CD8-positive, alpha-beta memory T cell (primary cell): ENCODE data around the gene CD3G. TPM values are rescaled to one million over a fixed set of nuclear protein-coding genes. Genes with fewer than 3 reads are reported as not detected.
"Not testable (repeated sequence)": the region's sequence is repeated elsewhere in the genome, so short reads cannot be mapped to it uniquely, and the experiment has no call there.

Experiments used
- CTCF ChIA-PET: fragments of 350-600 bp; sonication (Branson Sonifier 250); formaldehyde crosslinking; loops from one replicate; lab custom pipeline; 2021; ENCODE audit warnings: antibody characterized with exemption; lab: Charles Lee
- POLR2A ChIA-PET: fragments of 350-600 bp; sonication (Branson Sonifier 250); formaldehyde crosslinking; loops from one replicate; lab custom pipeline; 2021; ENCODE audit warnings: antibody characterized with exemption; lab: Charles Lee
- DNase-seq, 5 donors: peaks; one replicate each; pipeline versions ENCODE4 v3.0.0 to v3.0.0-alpha.2; 2020 to 2022; ENCODE audit warnings: mixed read lengths in 1 of 5
- H3K27ac ChIP-seq: one replicate; pipeline ENCODE4 v1.7.0; 2013; ENCODE audit warnings: low read depth, mild to moderate bottlenecking, low read length, moderate library complexity
- H3K27me3 ChIP-seq: 2 replicates; pipeline ENCODE4 v1.7.0; 2013; ENCODE audit warnings: low read length, mild to moderate bottlenecking; ENCODE audit not compliant: insufficient read depth, poor library complexity, severe bottlenecking
- H3K36me3 ChIP-seq: 2 replicates; pipeline ENCODE4 v1.7.0; 2013; ENCODE audit warnings: mild to moderate bottlenecking, low read length, moderate library complexity; ENCODE audit not compliant: insufficient read depth
- H3K4me1 ChIP-seq: 2 replicates; pipeline ENCODE4 v1.7.0; 2013; ENCODE audit warnings: mild to moderate bottlenecking, low read length, moderate library complexity; ENCODE audit not compliant: insufficient read depth
- H3K4me3 ChIP-seq: 2 replicates; pipeline ENCODE4 v1.7.0; 2013; ENCODE audit warnings: mild to moderate bottlenecking, low read length
- H3K9me3 ChIP-seq: 2 replicates; pipeline ENCODE4 v1.7.0; 2013; ENCODE audit warnings: mild to moderate bottlenecking, low read length
- H3K27ac Mint-ChIP-seq, 8 donors: one replicate each; pipeline ENCODE4 v1.8.0; 2020 to 2021; ENCODE audit warnings: mixed read lengths in 8 of 8, mild to moderate bottlenecking in 6 of 8, inconsistent platforms in 3 of 8, moderate library complexity in 3 of 8
- H3K27me3 Mint-ChIP-seq, 2 donors: one replicate each; pipeline ENCODE4 v1.8.0; 2020 to 2021; ENCODE audit warnings: mixed read lengths in 2 of 2, mild to moderate bottlenecking in 1 of 2, moderate library complexity in 1 of 2
- H3K36me3 Mint-ChIP-seq, 3 donors: one replicate each; pipeline ENCODE4 v1.8.0; 2020 to 2021; ENCODE audit warnings: mixed read lengths in 3 of 3, inconsistent platforms in 1 of 3, mild to moderate bottlenecking in 1 of 3
- H3K4me1 Mint-ChIP-seq, 3 donors: one replicate each; pipeline ENCODE4 v1.8.0; 2020 to 2021; ENCODE audit warnings: mixed read lengths in 3 of 3, inconsistent platforms in 1 of 3, mild to moderate bottlenecking in 1 of 3
- H3K4me3 Mint-ChIP-seq, 7 donors: one replicate each; pipeline ENCODE4 v1.8.0; 2020 to 2021; ENCODE audit warnings: mixed read lengths in 7 of 7, mild to moderate bottlenecking in 6 of 7, moderate library complexity in 4 of 7, inconsistent platforms in 2 of 7
- H3K9me3 Mint-ChIP-seq, 5 donors: one replicate each; pipeline ENCODE4 v1.8.0; 2020 to 2022; ENCODE audit warnings: mixed read lengths in 5 of 5, mild to moderate bottlenecking in 3 of 5, moderate library complexity in 2 of 5, inconsistent platforms in 1 of 5
- polyA plus RNA-seq: library from polyadenylated mRNA; unstranded; fragments of 300-500 nt; fragmentation: Illumina TruSeq; gene quantifications from one replicate; pipeline ENCODE4 v1.2.3, GENCODE V29; 2021
- total RNA-seq, 2 experiments: library from RNA; stranded (reverse); gene quantifications; one replicate each; pipeline ENCODE4 v1.2.3, GENCODE V29; 2021

Gene CD3G
- total and polyA plus RNA-seq, 3 experiments from 2014 or later, result 167 to 414 (median 170) TPM

GRCh38 chr11:118398791-118399559, 54.8 kb downstream of the CD3G start:
- peak; percentile 35 to 85 (median 79) for DNase-seq
- H3K27me3 Mint-ChIP-seq, result peaks cover 0 to 3% of the 10 kb centered on the region in 2 donors
- no peaks in the 10 kb centered on the region for H3K9me3 ChIP-seq
- H3K9me3 Mint-ChIP-seq, result no peaks in the 10 kb centered on the region
- peaks cover 59 to 87% (median 79%) of the 10 kb centered on the region in 3 donors for H3K4me1 Mint-ChIP-seq
- H3K4me1 ChIP-seq, result peaks cover 61% of the 10 kb centered on the region
- POLR2A ChIA-PET, result interaction anchor here (1.2 to 2.7 kb wide), 5 partner anchors 34 to 173 kb away, joined by 3 to 19 read pairs (median 5); partner anchors contain the start of genes ARCN1, KMT2A and UBE4A
- peaks cover 10% of the 10 kb centered on the region for H3K36me3 ChIP-seq
- H3K27ac ChIP-seq, result peak overlapping the region; percentile 91
- H3K4me3 ChIP-seq, result peak overlapping the region; percentile 11
- no peaks in the 10 kb centered on the region for H3K27me3 ChIP-seq
- peaks cover 3 to 50% (median 5%) of the 10 kb centered on the region in 3 donors for H3K36me3 Mint-ChIP-seq
- peak overlapping the region; percentile 61 to 97 (median 96) for H3K4me3 Mint-ChIP-seq
- CTCF ChIA-PET, result interaction anchor here (1.3 to 2.1 kb wide), 3 partner anchors 37 to 201 kb away, joined by 5 to 13 read pairs (median 6); partner anchors contain the start of gene KMT2A
- peak overlapping the region; percentile 97 to 100 (median 100) for H3K27ac Mint-ChIP-seq

- peaks cover 69% of the 10 kb centered on the region for H3K4me1 ChIP-seq
- H3K9me3 Mint-ChIP-seq, result no peaks in the 10 kb centered on the region
Observed at GRCh38 chr11:118401151-118401879, 57.2 kb downstream of the CD3G start, which contains the start of gene ATP5MG. TSS of gene ATP5MG (plus strand) at chr11:118401606. CDS start at chr11:118401666, 60 bp downstream.

DNA sequence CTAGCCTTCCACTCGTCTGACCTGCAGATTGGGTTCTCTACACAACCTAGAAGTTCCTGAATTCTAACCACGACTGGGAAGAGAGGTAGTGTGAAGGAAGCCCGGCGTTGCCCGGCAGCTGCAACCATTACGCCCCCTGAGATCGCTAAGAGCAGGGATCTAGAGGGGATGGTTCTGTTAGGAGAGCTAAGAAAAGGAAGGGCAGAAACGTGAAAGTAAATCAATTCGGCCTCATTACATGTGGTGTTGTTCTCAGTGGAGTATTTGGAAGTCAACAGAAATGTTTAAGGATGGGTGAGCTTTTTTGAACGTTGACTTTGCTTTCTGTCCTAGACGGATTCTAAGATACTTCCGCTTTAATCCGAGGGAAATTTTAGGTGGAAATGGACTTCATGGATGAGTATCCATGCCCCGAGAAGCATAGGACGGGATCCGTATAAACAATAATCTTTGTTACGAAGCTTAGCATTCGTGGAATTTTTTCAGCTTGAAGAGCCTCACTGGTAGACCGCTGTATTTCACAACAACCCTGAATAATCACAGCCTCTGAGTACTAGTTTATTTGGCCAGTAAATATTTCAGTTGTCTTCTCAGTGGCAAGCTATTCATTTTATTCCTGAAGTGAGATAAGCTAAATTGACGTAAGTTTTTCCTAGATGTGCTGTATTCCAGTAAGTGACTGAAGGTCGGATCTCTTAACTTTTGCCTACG, 57.9 kb downstream of the CD3G start:
- CTCF ChIA-PET, result interaction anchor here (0.8 to 2.0 kb wide), 7 partner anchors 13 to 204 kb away, joined by 3 to 5 read pairs (median 4); partner anchors contain the start of gene KMT2A
- no peak for DNase-seq
- Histone ChIP-seq H3K27ac (peak overlapping the region; percentile 91), H3K36me3 (peaks cover 15% of the 10 kb centered on the region), H3K4me1 (peaks cover 63% of the 10 kb centered on the region), H3K9me3 (no peaks in the 10 kb centered on the region), H3K4me3 (peak overlapping the region; percentile 81), H3K27me3 (no peaks in the 10 kb centered on the region)
- Mint-ChIP-seq H3K9me3 (no peaks in the 10 kb centered on the region), H3K4me1 (peaks cover 66 to 98% (median 91%) of the 10 kb centered on the region in 3 donors), H3K27ac (peak overlapping the region; percentile 97 to 100 (median 100)), H3K4me3 (peak overlapping the region; percentile 91 to 97 (median 96)), H3K36me3 (peaks cover 0 to 56% (median 10%) of the 10 kb centered on the region in 3 donors), H3K27me3 (peaks cover 0 to 3% of the 10 kb centered on the region in 2 donors)
- POLR2A ChIA-PET, result interaction anchor here (0.7 to 0.9 kb wide), 3 partner anchors 60 to 423 kb away, joined by 3 to 5 read pairs (median 3); partner anchors contain the start of gene MPZL3

More at GRCh38 chr11:118401151-118401879, 57.2 kb downstream of the CD3G start, which contains the start of gene ATP5MG:
- peak within 1 kb of the TSS; percentile 91 for H3K27ac ChIP-seq
- H3K27me3 ChIP-seq, result no peaks in the 10 kb centered on the region
- H3K4me3 ChIP-seq, result peak within 1 kb of the TSS; percentile 81
- peaks cover 7% of the 10 kb centered on the region for H3K36me3 ChIP-seq
- peaks cover 0 to 55% (median 7%) of the 10 kb centered on the region in 3 donors for H3K36me3 Mint-ChIP-seq
- H3K27me3 Mint-ChIP-seq, result peaks cover 0 to 3% of the 10 kb centered on the region in 2 donors
- peak within 1 kb of the TSS; percentile 97 to 100 (median 100) for H3K27ac Mint-ChIP-seq
- DNase-seq, result peak; percentile 87 to 95 (median 91)
- H3K4me3 Mint-ChIP-seq, result peak within 1 kb of the TSS; percentile 91 to 97 (median 96)
- POLR2A ChIA-PET, result interaction anchor here (0.9 kb wide), 1 partner anchor 149 kb away, joined by 3 read pairs; the partner anchor contains the start of gene MPZL3
- peaks cover 69 to 98% (median 91%) of the 10 kb centered on the region in 3 donors for H3K4me1 Mint-ChIP-seq
- no peaks in the 10 kb centered on the region for H3K9me3 ChIP-seq
- CTCF ChIA-PET, result interaction anchor here (1.1 to 2.0 kb wide), 3 partner anchors 14 to 106 kb away, joined by 4 to 5 read pairs (median 5); no protein-coding TSS in a partner anchor

GRCh38 chr11:118402594-118402993, 58.5 kb downstream of the CD3G start:
- H3K9me3 Mint-ChIP-seq, H3K27me3 ChIP-seq, H3K27me3 Mint-ChIP-seq, DNase-seq, H3K9me3 ChIP-seq: not testable (repeated sequence)
- Histone ChIP-seq H3K36me3 (peaks cover 12% of the 10 kb centered on the region), H3K27ac (peak overlapping the region; percentile 91), H3K4me3 (peak overlapping the region; percentile 81), H3K4me1 (peaks cover 58% of the 10 kb centered on the region)
- Mint-ChIP-seq H3K4me1 (peaks cover 62 to 98% (median 90%) of the 10 kb centered on the region in 3 donors), H3K36me3 (peaks cover 0 to 57% (median 10%) of the 10 kb centered on the region in 3 donors), H3K4me3 (peak overlapping the region; percentile 91 to 97 (median 96)), H3K27ac (peak overlapping the region; percentile 75 to 100 (median 100))
- ChIA-PET CTCF (interaction anchor here (0.8 to 2.0 kb wide), 7 partner anchors 13 to 204 kb away, joined by 3 to 5 read pairs (median 4); partner anchors contain the start of gene KMT2A), POLR2A (interaction anchor here (0.7 to 1.0 kb wide), 3 partner anchors 18 to 423 kb away, joined by 3 to 5 read pairs (median 3); no protein-coding TSS in a partner anchor)

Other genes with a start within 250 kb of the CD3G start
- gene SCN4B, start 191.5 kb upstream of the CD3G start, total RNA-seq, result under 1 TPM; 0.26 to 0.33 TPM
- not detected for gene SCN4B, start 191.5 kb upstream of the CD3G start, polyA plus RNA-seq
- not detected for gene SCN2B, start 167.7 kb upstream of the CD3G start, total RNA-seq
- not detected for gene SCN2B, start 167.7 kb upstream of the CD3G start, polyA plus RNA-seq
- gene JAML, start 119.3 kb upstream of the CD3G start, total RNA-seq, result 100 to 1,000 TPM; 363 to 387 TPM
- gene JAML, start 119.3 kb upstream of the CD3G start, polyA plus RNA-seq, result 210 TPM
- gene MPZL3, start 92.0 kb upstream of the CD3G start, total RNA-seq, result 100 to 1,000 TPM; 113 to 119 TPM
- gene MPZL3, start 92.0 kb upstream of the CD3G start, polyA plus RNA-seq, result 10.6 TPM
- 1 to 10 TPM; 4.5 to 5.5 TPM for gene MPZL2, start 80.0 kb upstream of the CD3G start, total RNA-seq
- 0.36 TPM for gene MPZL2, start 80.0 kb upstream of the CD3G start, polyA plus RNA-seq
- gene CD3E, start 39.6 kb upstream of the CD3G start, total RNA-seq, result 100 to 1,000 TPM; 534 to 541 TPM
- gene CD3E, start 39.6 kb upstream of the CD3G start, polyA plus RNA-seq, result 1,158 TPM
- 100 to 1,000 TPM; 426 to 438 TPM for gene CD3D, start 1.6 kb upstream of the CD3G start, total RNA-seq
- gene CD3D, start 1.6 kb upstream of the CD3G start, polyA plus RNA-seq, result 1,253 TPM
- 10 to 100 TPM; 55.9 to 56.8 TPM for gene UBE4A, start 15.3 kb downstream of the CD3G start, total RNA-seq
- 27.8 TPM for gene UBE4A, start 15.3 kb downstream of the CD3G start, polyA plus RNA-seq
- 100 to 1,000 TPM; 277 to 280 TPM for gene ATP5MG, start 57.3 kb downstream of the CD3G start, total RNA-seq
- gene ATP5MG, start 57.3 kb downstream of the CD3G start, polyA plus RNA-seq, result 632 TPM
- 10 to 100 TPM; 80.0 to 80.6 TPM for gene KMT2A, start 92.1 kb downstream of the CD3G start, total RNA-seq
- 40.5 TPM for gene KMT2A, start 92.1 kb downstream of the CD3G start, polyA plus RNA-seq
- gene TTC36, start 183.1 kb downstream of the CD3G start, total RNA-seq, result under 1 TPM; 0.44 to 0.59 TPM
- gene TTC36, start 183.1 kb downstream of the CD3G start, polyA plus RNA-seq, result not detected
- gene TMEM25, start 186.8 kb downstream of the CD3G start, total RNA-seq, result 1 to 10 TPM; 7.0 to 8.3 TPM
- 12.1 TPM for gene TMEM25, start 186.8 kb downstream of the CD3G start, polyA plus RNA-seq
- 10 to 100 TPM; 29.5 to 30.1 TPM for gene IFT46, start 221.6 kb downstream of the CD3G start, total RNA-seq
- 7.4 TPM for gene IFT46, start 221.6 kb downstream of the CD3G start, polyA plus RNA-seq
- gene ARCN1, start 228.1 kb downstream of the CD3G start, total RNA-seq, result 100 to 1,000 TPM; 149 to 154 TPM
- 148 TPM for gene ARCN1, start 228.1 kb downstream of the CD3G start, polyA plus RNA-seq